Endothelial cell of umbilical vein (primary cell): ENCODE data around the gene BDKRB2. TPM values are rescaled to one million over a fixed set of nuclear protein-coding genes. Genes with fewer than 3 reads are reported as not detected.

Experiments used
- BruUV-seq: library from RNA; stranded (reverse); fragments of 400-500 nt; replicated peaks from 2 replicates; lab custom pipeline; 2021; lab: Mats Ljungman, UMichigan
- CTCF ChIA-PET: fragments of 300-600, 350-600 bp; sonication (Branson Sonifier 250); formaldehyde crosslinking; loops from one replicate; lab custom pipeline; 2021; ENCODE audit warnings: antibody characterized with exemption, inconsistent platforms; lab: Charles Lee
- POLR2A ChIA-PET: fragments of 300-600, 350-600 bp; sonication (Branson Sonifier 250); formaldehyde crosslinking; loops from one replicate; lab custom pipeline; 2021; ENCODE audit warnings: antibody characterized with exemption, inconsistent platforms; lab: Charles Lee
- DNase-seq: peaks from one replicate; pipeline ENCODE4 v3.0.0-alpha.2; 2011; ENCODE audit warnings: low read depth, low spot score
- FAIRE-seq: peaks from 2 replicates; lab custom pipeline; 2011; peaks lifted over from hg19 to GRCh38; lab: Jason Lieb, UNC
- H2AFZ ChIP-seq: 2 replicates; pipeline ENCODE4 v1.6.0; 2012; ENCODE audit warnings: low read depth, low read length, control low read depth, inconsistent platforms
- H3K27ac ChIP-seq: 2 replicates; pipeline ENCODE4 v1.5.1; 2011; ENCODE audit warnings: low read depth, mild to moderate bottlenecking, control low read depth, low read length, moderate library complexity; ENCODE audit not compliant: insufficient read depth
- H3K27me3 ChIP-seq, 2 experiments: 2 replicates each; pipeline versions ENCODE4 v1.6.0 to v1.6.1; 2011; ENCODE audit warnings: low read length in 2 of 2, mixed read lengths in 1 of 2; ENCODE audit not compliant: control insufficient read depth in 2 of 2, insufficient read depth in 2 of 2
- H3K36me3 ChIP-seq, 2 experiments: 2 replicates in 1 of 2; 3 replicates in 1 of 2; pipeline ENCODE4 v1.5.1; 2011; ENCODE audit warnings: low read length in 2 of 2, mild to moderate bottlenecking in 1 of 2, moderate library complexity in 1 of 2; ENCODE audit not compliant: control insufficient read depth in 2 of 2, insufficient read depth in 2 of 2; ENCODE audit errors: extremely low read depth in 1 of 2
- H3K4me1 ChIP-seq: 3 replicates; pipeline ENCODE4 v1.5.1; 2011; ENCODE audit warnings: mild to moderate bottlenecking, low read length; ENCODE audit not compliant: control insufficient read depth, insufficient read depth; ENCODE audit errors: extremely low read depth
- H3K4me2 ChIP-seq: 2 replicates; pipeline ENCODE4 v1.6.1; 2011; ENCODE audit warnings: low read length, control low read depth, mixed read lengths; ENCODE audit not compliant: insufficient read depth
- H3K4me3 ChIP-seq, 3 experiments: fragments of 200-600 bp in 1 of 3; sonication (generic), shearing (Covaris generic) in 1 of 3; replicated peaks in 1 of 3; 2 replicates each; pipeline ENCODE4 v1.5.1; 2011 to 2016; ENCODE audit warnings: control low read depth in 3 of 3, low read length in 3 of 3, mild to moderate bottlenecking in 2 of 3, inconsistent platforms in 1 of 3, low read depth in 1 of 3, moderate library complexity in 1 of 3; ENCODE audit not compliant: insufficient read depth in 1 of 3
- H3K79me2 ChIP-seq: 2 replicates; pipeline ENCODE4 v1.6.0; 2012; ENCODE audit warnings: low read length, inconsistent platforms; ENCODE audit not compliant: control insufficient read depth, insufficient read depth
- H3K9ac ChIP-seq: replicated peaks from 2 replicates; pipeline ENCODE3; 2011; ENCODE audit warnings: low read length, control low read depth; ENCODE audit not compliant: insufficient read depth; ENCODE audit errors: extremely low read depth
- H3K9me1 ChIP-seq: replicated peaks from 3 replicates; pipeline ENCODE4 v1.6.0; 2011; ENCODE audit warnings: mild to moderate bottlenecking, low read length; ENCODE audit not compliant: control insufficient read depth, insufficient read depth; ENCODE audit errors: extremely low read depth
- H3K9me3 ChIP-seq: replicated peaks from 2 replicates; pipeline ENCODE4 v1.5.1; 2012; ENCODE audit warnings: low read length, inconsistent platforms; ENCODE audit not compliant: control insufficient read depth, insufficient read depth
- H4K20me1 ChIP-seq: replicated peaks from 2 replicates; pipeline ENCODE3; 2011; ENCODE audit warnings: mild to moderate bottlenecking, low read length; ENCODE audit not compliant: control insufficient read depth, insufficient read depth; ENCODE audit errors: extremely low read depth
- CTCF ChIP-seq, 2 donors: IDR thresholded peaks; 1 replicate in 1 of 2; 2 replicates in 1 of 2; pipeline ENCODE4 v1.5.1; 2011; ENCODE audit warnings: low read length in 2 of 2, mild to moderate bottlenecking in 2 of 2, moderate library complexity in 2 of 2, control low read depth in 1 of 2, inconsistent platforms in 1 of 2, low read depth in 1 of 2; ENCODE audit not compliant: insufficient read depth in 1 of 2; ENCODE audit errors: extremely low read depth in 1 of 2
- EZH2 ChIP-seq: IDR thresholded peaks from 2 replicates; pipeline ENCODE4 v1.6.1; 2012; ENCODE audit warnings: borderline replicate concordance, low read depth, mild to moderate bottlenecking, moderate library complexity, low read length, inconsistent platforms; ENCODE audit not compliant: severe bottlenecking
- FOS ChIP-seq: IDR thresholded peaks from 2 replicates; pipeline ENCODE4 v1.6.1; 2011; ENCODE audit warnings: mild to moderate bottlenecking, low read length, moderate library complexity, borderline replicate concordance; ENCODE audit not compliant: insufficient read depth
- GATA2 ChIP-seq: IDR thresholded peaks from 2 replicates; pipeline ENCODE4 v1.7.0; 2011; ENCODE audit warnings: low read depth, mild to moderate bottlenecking, moderate library complexity, mixed read lengths, low read length; ENCODE audit not compliant: insufficient read length, insufficient read depth
- JUN ChIP-seq: IDR thresholded peaks from 2 replicates; pipeline ENCODE4 v1.6.1; 2011; ENCODE audit warnings: borderline replicate concordance, low read depth; ENCODE audit not compliant: insufficient read length, insufficient read depth
- MYC ChIP-seq: IDR thresholded peaks from one replicate; pipeline ENCODE4 v1.6.1; 2011; ENCODE audit warnings: mild to moderate bottlenecking, low read depth, low read length
- POLR2A ChIP-seq: IDR thresholded peaks from 2 replicates; pipeline ENCODE4 v1.6.1; 2012; ENCODE audit warnings: low read depth, mild to moderate bottlenecking, control low read depth, low read length
- POLR2AphosphoS5 ChIP-seq: IDR thresholded peaks from 2 replicates; pipeline ENCODE4 v1.6.1; 2012; ENCODE audit warnings: low read depth, mild to moderate bottlenecking, control low read depth, low read length, moderate library complexity; ENCODE audit not compliant: insufficient read depth
- dilution Hi-C: fragments of 300-500 bp; cut with MboI; formaldehyde crosslinking; loops from one replicate; pipeline ENCODE4 v1.15.0; 2019; ENCODE audit warnings: low sequenced_read_pairs; ENCODE audit not compliant: extremely low pct_ligation_motif_present
- intact Hi-C: fragments of 100-400 bp; cut with micrococcal nuclease; formaldehyde crosslinking; loops from one replicate; pipeline ENCODE4 v1.10.0; 2022
- polyA plus RNA-seq, 4 experiments: library from polyadenylated mRNA; depleted of rRNA in 3 of 4; stranded (reverse) in 3 of 4; unstranded in 1 of 4; fragments of >200 nt; gene quantifications; 2 replicates each; pipeline versions ENCODE4 v1.2.1 to v1.2.3, GENCODE V29; 2011 to 2012; ENCODE audit warnings: missing spikeins in 1 of 4
- total RNA-seq: library from RNA; stranded (reverse); gene quantifications from 2 replicates; pipeline ENCODE4 v1.2.3, GENCODE V29; 2021
- TF ChIP-seq, protein P1 (sequence below): IDR thresholded peaks from 2 replicates; pipeline ENCODE4 v1.6.1; 2011; ENCODE audit not compliant: insufficient read depth, insufficient read length

BDKRB2 gene
- total and polyA plus RNA-seq, 2 donors (not counting 3 experiments of a cell fraction or from before 2014, with no cell fraction given) = 0.22 to 0.77 TPM

- dilution Hi-C loops = no loop called here
Measured at GRCh38 chr14:96237641-96238040, 33.0 kb downstream of the BDKRB2 start.

More at GRCh38 chr14:96237641-96238040, 33.0 kb downstream of the BDKRB2 start:
- Histone ChIP-seq H3K9ac (no peak overlapping the region), H3K4me1 (no peaks in the 10 kb centered on the region), H2AFZ (no peak overlapping the region), H4K20me1 (no peaks in the 10 kb centered on the region), H3K9me1 (no peaks in the 10 kb centered on the region), H3K4me3 (no peak overlapping the region), H3K27me3 (no peaks in the 10 kb centered on the region), H3K9me3 (no peaks in the 10 kb centered on the region), H3K36me3 (no peaks in the 10 kb centered on the region), H3K4me2 (no peak overlapping the region), H3K79me2 (no peaks in the 10 kb centered on the region), H3K27ac (no peak overlapping the region)
- no peak for FAIRE-seq
- CTCF ChIA-PET = no interaction called here
- BruUV-seq = no TSS peak
- TF ChIP-seq, protein P1, sequence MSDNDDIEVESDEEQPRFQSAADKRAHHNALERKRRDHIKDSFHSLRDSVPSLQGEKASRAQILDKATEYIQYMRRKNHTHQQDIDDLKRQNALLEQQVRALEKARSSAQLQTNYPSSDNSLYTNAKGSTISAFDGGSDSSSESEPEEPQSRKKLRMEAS = no peak
- TF ChIP-seq FOS = no peak
- no peak for TF ChIP-seq POLR2AphosphoS5
- TF ChIP-seq GATA2 = no peak
- TF ChIP-seq CTCF (IDR thresholded peaks at IDR 0.05; ENCODE audit: extremely low read depth in 1 of 2, insufficient read depth in 1 of 2, low read depth in 1 of 2, low read length in 2 of 2) = no peak
- no peak for TF ChIP-seq MYC
- TF ChIP-seq EZH2 = no peak
- no peak for TF ChIP-seq JUN
- TF ChIP-seq POLR2A = no peak
- POLR2A ChIA-PET = no interaction called here
- intact Hi-C loops = no loop called here
- DNase-seq = no peak
